ENCODE results near the gene ABCA7.

The ABCA7 gene

GRCh38 chr19:1053176-1054101 lies 13.5 kb downstream of the ABCA7 start:
- Histone ChIP-seq H2AFZ (no peak overlapping the region), H3K4me1 (no peaks in the 10 kb centered on the region), H3K36me3 (ENCODE audit: control insufficient read depth, insufficient read depth, low read length) (no peaks in the 10 kb centered on the region), H3K9me3 (ENCODE audit: control insufficient read depth, low read length) (no peaks in the 10 kb centered on the region), H3K4me3 (ENCODE audit: low read depth, low read length) (no peak overlapping the region), H3K9ac (no peak overlapping the region), H3K4me2 (ENCODE audit: low read length) (no peak overlapping the region), H3K27me3 (ENCODE audit: control insufficient read depth, insufficient read depth, low read length) (no peaks in the 10 kb centered on the region), H3K27ac (no peak overlapping the region), H3K79me2 (no peaks in the 10 kb centered on the region)
- TF ChIP-seq, protein P1, sequence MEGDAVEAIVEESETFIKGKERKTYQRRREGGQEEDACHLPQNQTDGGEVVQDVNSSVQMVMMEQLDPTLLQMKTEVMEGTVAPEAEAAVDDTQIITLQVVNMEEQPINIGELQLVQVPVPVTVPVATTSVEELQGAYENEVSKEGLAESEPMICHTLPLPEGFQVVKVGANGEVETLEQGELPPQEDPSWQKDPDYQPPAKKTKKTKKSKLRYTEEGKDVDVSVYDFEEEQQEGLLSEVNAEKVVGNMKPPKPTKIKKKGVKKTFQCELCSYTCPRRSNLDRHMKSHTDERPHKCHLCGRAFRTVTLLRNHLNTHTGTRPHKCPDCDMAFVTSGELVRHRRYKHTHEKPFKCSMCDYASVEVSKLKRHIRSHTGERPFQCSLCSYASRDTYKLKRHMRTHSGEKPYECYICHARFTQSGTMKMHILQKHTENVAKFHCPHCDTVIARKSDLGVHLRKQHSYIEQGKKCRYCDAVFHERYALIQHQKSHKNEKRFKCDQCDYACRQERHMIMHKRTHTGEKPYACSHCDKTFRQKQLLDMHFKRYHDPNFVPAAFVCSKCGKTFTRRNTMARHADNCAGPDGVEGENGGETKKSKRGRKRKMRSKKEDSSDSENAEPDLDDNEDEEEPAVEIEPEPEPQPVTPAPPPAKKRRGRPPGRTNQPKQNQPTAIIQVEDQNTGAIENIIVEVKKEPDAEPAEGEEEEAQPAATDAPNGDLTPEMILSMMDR (IDR thresholded peaks at IDR 0.05), result no peak

GRCh38 chr19:1054102-1055027 lies 14.5 kb downstream of the ABCA7 start:
- Histone ChIP-seq H3K79me2 (no peaks in the 10 kb centered on the region), H3K4me3 (ENCODE audit: low read depth, low read length) (no peak overlapping the region), H3K4me2 (ENCODE audit: low read length) (no peak overlapping the region), H3K4me1 (no peaks in the 10 kb centered on the region), H3K27ac (no peak overlapping the region), H3K27me3 (ENCODE audit: control insufficient read depth, insufficient read depth, low read length) (no peaks in the 10 kb centered on the region), H3K9me3 (ENCODE audit: control insufficient read depth, low read length) (no peaks in the 10 kb centered on the region), H3K9ac (no peak overlapping the region), H2AFZ (no peak overlapping the region), H3K36me3 (ENCODE audit: control insufficient read depth, insufficient read depth, low read length) (no peaks in the 10 kb centered on the region)
- TF ChIP-seq, protein P1 (IDR thresholded peaks at IDR 0.05), result no peak

- no peaks in the 10 kb centered on the region for H3K79me2 ChIP-seq
- no peak overlapping the region for H3K4me3 ChIP-seq (ENCODE audit: low read depth, low read length)
- no peak overlapping the region for H3K4me2 ChIP-seq (ENCODE audit: low read length)
- no peak overlapping the region for H3K27ac ChIP-seq
- H3K27me3 ChIP-seq (ENCODE audit: control insufficient read depth, insufficient read depth, low read length), result no peaks in the 10 kb centered on the region
- no peaks in the 10 kb centered on the region for H3K9me3 ChIP-seq (ENCODE audit: control insufficient read depth, low read length)
- no peak overlapping the region for H3K9ac ChIP-seq
- H2AFZ ChIP-seq, result no peak overlapping the region
- no peaks in the 10 kb centered on the region for H3K4me1 ChIP-seq
- TF ChIP-seq, protein P1 (IDR thresholded peaks at IDR 0.05), result no peak
- H3K36me3 ChIP-seq (ENCODE audit: control insufficient read depth, insufficient read depth, low read length), result no peaks in the 10 kb centered on the region
These were observed 15.1 kb downstream of the ABCA7 start for GRCh38 chr19:1055028-1055425.

- H3K4me2 ChIP-seq (ENCODE audit: low read length), result no peak overlapping the region
- H3K79me2 ChIP-seq, result no peaks in the 10 kb centered on the region
- no peak overlapping the region for H2AFZ ChIP-seq
- H3K9me3 ChIP-seq (ENCODE audit: control insufficient read depth, low read length), result no peaks in the 10 kb centered on the region
- no peak overlapping the region for H3K27ac ChIP-seq
- H3K36me3 ChIP-seq (ENCODE audit: control insufficient read depth, insufficient read depth, low read length), result no peaks in the 10 kb centered on the region
- H3K9ac ChIP-seq, result no peak overlapping the region
- H3K27me3 ChIP-seq (ENCODE audit: control insufficient read depth, insufficient read depth, low read length), result no peaks in the 10 kb centered on the region
- H3K4me1 ChIP-seq, result no peaks in the 10 kb centered on the region
- no peak overlapping the region for H3K4me3 ChIP-seq (ENCODE audit: low read depth, low read length)
- TF ChIP-seq, protein P1 (IDR thresholded peaks at IDR 0.05), result no peak
These were observed 16.1 kb downstream of the ABCA7 start for GRCh38 chr19:1055886-1056620.
